Measurements from ENCODE around the gene PPP4R2. TPM values are rescaled to one million over a fixed set of nuclear protein-coding genes. Genes with fewer than 3 reads are reported as not detected.

PPP4R2 gene
- total RNA-seq, 3 donors from 2014 or later (not counting 1 experiment from before 2014, with no cell fraction given) = 50.4 to 72.8 (median 60.1) TPM

- Histone ChIP-seq H3K27ac (ENCODE audit: low read length) (no peak overlapping the region), H3K9me3 (ENCODE audit: control insufficient read depth, insufficient read depth, low read length) (no peaks in the 10 kb centered on the region), H3K4me1 (ENCODE audit: control insufficient read depth, insufficient read depth, low read length) (no peaks in the 10 kb centered on the region), H3K36me3 (ENCODE audit: control insufficient read depth, insufficient read depth, low read length) (peaks cover 5% of the 10 kb centered on the region), H3K27me3 (ENCODE audit: control insufficient read depth, insufficient read depth, low read length) (no peaks in the 10 kb centered on the region), H3K4me3 (ENCODE audit: low read length) (no peak overlapping the region)
- peaks cover 48 to 51% of the 10 kb centered on the region in 2 donors for H3K4me1 Mint-ChIP-seq
- ATAC-seq (no peak), DNase-seq (no peak)
- TF ChIP-seq, protein P1, sequence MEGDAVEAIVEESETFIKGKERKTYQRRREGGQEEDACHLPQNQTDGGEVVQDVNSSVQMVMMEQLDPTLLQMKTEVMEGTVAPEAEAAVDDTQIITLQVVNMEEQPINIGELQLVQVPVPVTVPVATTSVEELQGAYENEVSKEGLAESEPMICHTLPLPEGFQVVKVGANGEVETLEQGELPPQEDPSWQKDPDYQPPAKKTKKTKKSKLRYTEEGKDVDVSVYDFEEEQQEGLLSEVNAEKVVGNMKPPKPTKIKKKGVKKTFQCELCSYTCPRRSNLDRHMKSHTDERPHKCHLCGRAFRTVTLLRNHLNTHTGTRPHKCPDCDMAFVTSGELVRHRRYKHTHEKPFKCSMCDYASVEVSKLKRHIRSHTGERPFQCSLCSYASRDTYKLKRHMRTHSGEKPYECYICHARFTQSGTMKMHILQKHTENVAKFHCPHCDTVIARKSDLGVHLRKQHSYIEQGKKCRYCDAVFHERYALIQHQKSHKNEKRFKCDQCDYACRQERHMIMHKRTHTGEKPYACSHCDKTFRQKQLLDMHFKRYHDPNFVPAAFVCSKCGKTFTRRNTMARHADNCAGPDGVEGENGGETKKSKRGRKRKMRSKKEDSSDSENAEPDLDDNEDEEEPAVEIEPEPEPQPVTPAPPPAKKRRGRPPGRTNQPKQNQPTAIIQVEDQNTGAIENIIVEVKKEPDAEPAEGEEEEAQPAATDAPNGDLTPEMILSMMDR (IDR thresholded peaks at IDR 0.05) = no peak
- no peaks in the 10 kb centered on the region for H3K9me3 Mint-ChIP-seq
- H3K27ac Mint-ChIP-seq = no peak overlapping the region
- H3K4me3 Mint-ChIP-seq = no peak overlapping the region
- intact Hi-C loops (cut with micrococcal nuclease) = no loop called here
- no peaks in the 10 kb centered on the region for H3K36me3 Mint-ChIP-seq
- no peaks in the 10 kb centered on the region for H3K27me3 Mint-ChIP-seq (ENCODE audit: low read depth in 2 of 2)
- WGBS (ENCODE audit: insufficient coverage) = 95% methylated on average over 6 of the region's 6 CpGs
Observed at GRCh38 chr3:73045391-73045790, 48.8 kb downstream of the PPP4R2 start.

- 97% methylated on average over 2 of the region's 2 CpGs for WGBS (ENCODE audit: insufficient coverage)
Observed at GRCh38 chr3:73046195-73046594, 49.6 kb downstream of the PPP4R2 start.

DNA sequence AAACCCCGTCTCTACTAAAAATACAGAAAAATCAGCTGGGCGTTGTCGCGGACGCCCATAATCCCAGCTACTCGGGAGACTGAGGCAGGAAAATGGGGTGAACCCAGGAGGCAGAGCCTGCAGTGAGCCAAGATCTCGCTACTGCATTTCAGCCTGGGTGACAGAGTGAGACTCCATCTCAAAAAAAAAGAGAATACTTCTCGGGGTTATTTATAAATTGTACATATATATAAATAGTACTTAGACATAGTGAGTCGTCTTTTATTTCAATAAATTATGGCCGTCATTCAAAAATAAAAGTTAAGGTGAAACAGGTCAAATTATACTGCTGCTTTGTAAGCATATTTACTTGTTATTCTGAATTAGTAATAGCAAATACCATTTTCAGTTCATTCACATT lies 52.7 kb downstream of the PPP4R2 start:
- Mint-ChIP-seq H3K4me1 (peaks cover 17 to 24% of the 10 kb centered on the region in 2 donors), H3K36me3 (no peaks in the 10 kb centered on the region), H3K9me3 (no peaks in the 10 kb centered on the region), H3K27me3 (ENCODE audit: low read depth in 2 of 2) (no peaks in the 10 kb centered on the region), H3K27ac (no peak overlapping the region), H3K4me3 (no peak overlapping the region)
- Histone ChIP-seq H3K36me3 (ENCODE audit: control insufficient read depth, insufficient read depth, low read length) (peaks cover 5% of the 10 kb centered on the region), H3K27ac (ENCODE audit: low read length) (no peak overlapping the region), H3K27me3 (ENCODE audit: control insufficient read depth, insufficient read depth, low read length) (no peaks in the 10 kb centered on the region), H3K4me1 (ENCODE audit: control insufficient read depth, insufficient read depth, low read length) (no peaks in the 10 kb centered on the region), H3K4me3 (ENCODE audit: low read length) (no peak overlapping the region), H3K9me3 (ENCODE audit: control insufficient read depth, insufficient read depth, low read length) (no peaks in the 10 kb centered on the region)
- no peak for ATAC-seq
- TF ChIP-seq, protein P1 (IDR thresholded peaks at IDR 0.05) = no peak
- 95% methylated on average over 7 of the region's 10 CpGs for WGBS (ENCODE audit: insufficient coverage)
- intact Hi-C loops (cut with micrococcal nuclease) = no loop called here
- no peak for DNase-seq

More at GRCh38 chr3:73046195-73046594, 49.6 kb downstream of the PPP4R2 start:
- Histone ChIP-seq H3K27me3 (ENCODE audit: control insufficient read depth, insufficient read depth, low read length) (no peaks in the 10 kb centered on the region), H3K36me3 (ENCODE audit: control insufficient read depth, insufficient read depth, low read length) (peaks cover 5% of the 10 kb centered on the region), H3K4me3 (ENCODE audit: low read length) (no peak overlapping the region), H3K27ac (ENCODE audit: low read length) (no peak overlapping the region), H3K4me1 (ENCODE audit: control insufficient read depth, insufficient read depth, low read length) (no peaks in the 10 kb centered on the region), H3K9me3 (ENCODE audit: control insufficient read depth, insufficient read depth, low read length) (no peaks in the 10 kb centered on the region)
- Mint-ChIP-seq H3K4me3 (no peak overlapping the region), H3K9me3 (no peaks in the 10 kb centered on the region), H3K27me3 (ENCODE audit: low read depth in 2 of 2) (no peaks in the 10 kb centered on the region), H3K4me1 (peaks cover 40 to 43% of the 10 kb centered on the region in 2 donors), H3K36me3 (no peaks in the 10 kb centered on the region), H3K27ac (peak overlapping the region; percentile 49 to 63)
- ATAC-seq (no peak), DNase-seq (no peak)
- TF ChIP-seq, protein P1 (IDR thresholded peaks at IDR 0.05) = no peak
- intact Hi-C loops (cut with micrococcal nuclease) = no loop called here

DNA sequence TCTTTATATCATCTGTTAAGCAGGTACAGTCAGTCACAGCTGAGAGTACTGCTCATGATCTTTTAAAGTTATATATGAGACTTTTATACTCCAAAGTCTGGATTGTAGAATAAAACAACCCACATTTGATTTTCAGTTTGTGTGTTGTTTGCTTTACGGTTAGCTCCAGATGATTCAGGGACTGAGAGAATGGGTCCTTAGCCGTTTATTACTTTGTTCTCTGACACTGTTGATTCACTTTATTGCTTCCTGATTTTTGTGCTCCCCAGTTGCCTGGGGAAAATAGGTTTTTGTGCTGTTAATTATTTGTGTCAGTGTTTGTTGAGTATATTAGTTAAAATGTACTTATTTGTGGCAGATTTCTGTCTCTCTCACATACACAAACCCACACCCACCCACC lies 56.2 kb downstream of the PPP4R2 start:
- DNase-seq (no peak), ATAC-seq (no peak)
- Mint-ChIP-seq H3K27ac (peak overlapping the region in 1 of 2 donors; percentile 0), H3K27me3 (ENCODE audit: low read depth in 2 of 2) (no peaks in the 10 kb centered on the region), H3K9me3 (no peaks in the 10 kb centered on the region), H3K4me3 (no peak overlapping the region), H3K4me1 (peaks cover 10 to 15% of the 10 kb centered on the region in 2 donors), H3K36me3 (no peaks in the 10 kb centered on the region)
- Histone ChIP-seq H3K4me1 (ENCODE audit: control insufficient read depth, insufficient read depth, low read length) (no peaks in the 10 kb centered on the region), H3K36me3 (ENCODE audit: control insufficient read depth, insufficient read depth, low read length) (peaks cover 5% of the 10 kb centered on the region), H3K27ac (ENCODE audit: low read length) (no peak overlapping the region), H3K27me3 (ENCODE audit: control insufficient read depth, insufficient read depth, low read length) (no peaks in the 10 kb centered on the region), H3K9me3 (ENCODE audit: control insufficient read depth, insufficient read depth, low read length) (no peaks in the 10 kb centered on the region), H3K4me3 (ENCODE audit: low read length) (no peak overlapping the region)
- intact Hi-C loops (cut with micrococcal nuclease) = loop anchor here (10.0 kb wide), 1 partner anchor 58 kb away; the partner anchor contains the start of gene PPP4R2
- TF ChIP-seq, protein P1 (IDR thresholded peaks at IDR 0.05) = no peak
- WGBS (ENCODE audit: insufficient coverage) = 65% methylated on average over 2 of the region's 2 CpGs

Data from natural killer cell (primary cell).